HepG2 (cell line): Measurements from ENCODE around the gene DPY30. TPM values are rescaled to one million over a fixed set of nuclear protein-coding genes. Genes with fewer than 3 reads are reported as not detected.
A peak's percentile ranks its signal among the peaks of the same experiment; 100 is the strongest.

ENCODE experiments used
- ATAC-seq: fragments of 200-7000 bp; cut with Tn5 transposase; 3 replicates; pipeline ENCODE4 v1.9.1; 2020; ENCODE audit warnings: mild to moderate bottlenecking, moderate library complexity
- BruUV-seq: library from RNA; stranded (reverse); fragments of 400-500 nt; replicated peaks from 2 replicates; lab custom pipeline; 2021; lab: Mats Ljungman, UMichigan
- CTCF ChIA-PET: fragments of 300-600 bp; formaldehyde crosslinking; extraction: SDS; loops from one replicate; lab custom pipeline; 2021; ENCODE audit warnings: low total read pairs, inconsistent platforms, low intra/inter-chr PET ratio; lab: Yijun Ruan, JAX
- POLR2A ChIA-PET: fragments of 350-600 bp; sonication (Branson Sonifier 250); formaldehyde crosslinking; loops from one replicate; lab custom pipeline; 2020; ENCODE audit warnings: antibody characterized with exemption, inconsistent platforms; lab: Yijun Ruan, JAX
- DNase-seq: peaks from one replicate; pipeline ENCODE4 v3.0.0-alpha.2; 2015; ENCODE audit warnings: low spot score
- FAIRE-seq: peaks from 3 replicates; lab custom pipeline; 2011; peaks lifted over from hg19 to GRCh38; lab: Jason Lieb, UNC
- H2AFZ ChIP-seq: one replicate; pipeline ENCODE4 v1.6.1; 2011; ENCODE audit warnings: low read length, inconsistent platforms
- H3K27ac ChIP-seq: fragments of 300-600 bp; 3 replicates; pipeline ENCODE4 v1.8.0; 2011; ENCODE audit warnings: mixed run types, mild to moderate bottlenecking, mixed read lengths, low read length, inconsistent platforms; ENCODE audit not compliant: insufficient read depth; ENCODE audit errors: extremely low read length
- H3K27me3 ChIP-seq, 2 experiments: fragments of 200-600 bp in 1 of 2; 2 replicates in 1 of 2; 3 replicates in 1 of 2; pipeline versions ENCODE4 v1.6.0 to v1.8.0; 2011; ENCODE audit warnings: low read length in 2 of 2, mild to moderate bottlenecking in 2 of 2, moderate library complexity in 2 of 2, inconsistent platforms in 1 of 2; ENCODE audit not compliant: insufficient read depth in 2 of 2, control insufficient read depth in 1 of 2
- H3K36me3 ChIP-seq, 2 experiments: fragments of 200-600 bp in 1 of 2; replicated peaks in 1 of 2; 2 replicates in 1 of 2; 3 replicates in 1 of 2; pipeline versions ENCODE4 v1.5.1 to v1.8.0; 2011; ENCODE audit warnings: low read length in 2 of 2, inconsistent platforms in 1 of 2; ENCODE audit not compliant: insufficient read depth in 2 of 2, control insufficient read depth in 1 of 2
- H3K4me1 ChIP-seq: 2 replicates; pipeline ENCODE4 v1.5.1; 2012; ENCODE audit warnings: low read length, inconsistent platforms; ENCODE audit not compliant: insufficient read depth
- H3K4me2 ChIP-seq: 2 replicates; pipeline ENCODE4 v1.6.0; 2011; ENCODE audit warnings: low read depth, low read length, inconsistent platforms
- H3K4me3 ChIP-seq, 3 experiments: fragments of 200-600 bp in 1 of 3; sonication (generic), shearing (Covaris generic) in 1 of 3; replicated peaks in 1 of 3; 2 replicates each; pipeline ENCODE4 v1.5.1; 2011 to 2016; ENCODE audit warnings: low read length in 3 of 3, inconsistent platforms in 2 of 3, low read depth in 2 of 3, mild to moderate bottlenecking in 2 of 3, control low read depth in 1 of 3, mixed read lengths in 1 of 3; ENCODE audit not compliant: insufficient read depth in 1 of 3
- H3K79me2 ChIP-seq: one replicate; pipeline ENCODE4 v1.6.1; 2011; ENCODE audit warnings: low read length, inconsistent platforms; ENCODE audit not compliant: insufficient read depth
- H3K9ac ChIP-seq: 2 replicates; pipeline ENCODE4 v1.6.0; 2011; ENCODE audit warnings: mild to moderate bottlenecking, low read depth, low read length, inconsistent platforms; ENCODE audit not compliant: insufficient read depth
- H3K9me3 ChIP-seq: 2 replicates; pipeline ENCODE4 v1.5.1; 2012; ENCODE audit warnings: mild to moderate bottlenecking, low read length
- H4K20me1 ChIP-seq: 2 replicates; pipeline ENCODE4 v1.6.0; 2011; ENCODE audit warnings: inconsistent platforms, mild to moderate bottlenecking, low read length, moderate library complexity; ENCODE audit not compliant: insufficient read depth
- ARID2 ChIP-seq: sonication (generic); formaldehyde crosslinking; IDR thresholded peaks from 2 replicates; pipeline ENCODE4 v1.8.1; 2022; ENCODE audit warnings: mild to moderate bottlenecking, missing genetic modification reagents, borderline replicate concordance
- BCL6 ChIP-seq: IDR thresholded peaks from 2 replicates; pipeline ENCODE4 v1.6.1; 2016; ENCODE audit warnings: missing genetic modification reagents, missing compliant biosample characterization
- FOXA1 ChIP-seq, 2 experiments: fragments of 450-650 bp in 1 of 2; sonication (generic) in 1 of 2; formaldehyde crosslinking in 1 of 2; IDR thresholded peaks; 2 replicates each; pipeline versions ENCODE4 v1.4.0 to v1.6.1; 2016 to 2020; ENCODE audit warnings: missing genetic modification reagents in 1 of 2
- HNF4A ChIP-seq: sonication (generic); formaldehyde crosslinking; IDR thresholded peaks from 2 replicates; pipeline ENCODE4 v1.4.0; 2020; ENCODE audit warnings: missing genetic modification reagents
- HNRNPL ChIP-seq: fragments of 200-400 bp; formaldehyde crosslinking; IDR thresholded peaks from 2 replicates; pipeline ENCODE4 v1.6.1; 2017; ENCODE audit warnings: mild to moderate bottlenecking, low read depth, low read length
- MAFK ChIP-seq, 2 experiments: IDR thresholded peaks in 1 of 2; conservative IDR thresholded peaks in 1 of 2; 2 replicates each; pipeline ENCODE4 v1.6.1; 2011; ENCODE audit warnings: improper control_type of control experiment in 2 of 2, low read length in 2 of 2
- NKX3-1 ChIP-seq: sonication (generic); formaldehyde crosslinking; IDR thresholded peaks from 2 replicates; pipeline ENCODE4 v1.5.0; 2020; ENCODE audit warnings: missing genetic modification reagents
- PITX1 ChIP-seq: sonication (generic); formaldehyde crosslinking; IDR thresholded peaks from 2 replicates; pipeline ENCODE4 v1.5.1; 2020; ENCODE audit warnings: mild to moderate bottlenecking, missing genetic modification reagents
- SOX6 ChIP-seq, 2 experiments: fragments of 450-650 bp in 1 of 2; sonication (generic) in 1 of 2; formaldehyde crosslinking in 1 of 2; IDR thresholded peaks; 2 replicates each; pipeline versions ENCODE4 v1.4.0 to v1.6.1; 2017 to 2020; ENCODE audit warnings: antibody characterized with exemption in 1 of 2, mild to moderate bottlenecking in 1 of 2, missing genetic modification reagents in 1 of 2
- ZEB1 ChIP-seq: IDR thresholded peaks from 2 replicates; pipeline ENCODE4 v1.6.1; 2012; ENCODE audit warnings: mild to moderate bottlenecking, low read depth, inconsistent platforms; ENCODE audit not compliant: insufficient replicate concordance
- ZNF232 ChIP-seq: sonication (generic); formaldehyde crosslinking; IDR thresholded peaks from 2 replicates; pipeline ENCODE4 v1.4.0; 2020; ENCODE audit warnings: missing genetic modification reagents, borderline replicate concordance
- ZNF274 ChIP-seq: sonication (generic); formaldehyde crosslinking; IDR thresholded peaks from 2 replicates; pipeline ENCODE4 v1.5.1; 2020; ENCODE audit warnings: mild to moderate bottlenecking, missing genetic modification reagents
- ZNF317 ChIP-seq: sonication (generic); formaldehyde crosslinking; IDR thresholded peaks from 2 replicates; pipeline ENCODE4 v1.5.0; 2020; ENCODE audit warnings: mild to moderate bottlenecking, missing genetic modification reagents
- ZNF33B ChIP-seq: sonication (generic); formaldehyde crosslinking; IDR thresholded peaks from 2 replicates; pipeline ENCODE4 v1.5.1; 2020; ENCODE audit warnings: mild to moderate bottlenecking, missing genetic modification reagents
- ZNF460 ChIP-seq: sonication (generic); formaldehyde crosslinking; IDR thresholded peaks from 2 replicates; pipeline ENCODE4 v1.5.1; 2020; ENCODE audit warnings: missing genetic modification reagents, mild to moderate bottlenecking, borderline replicate concordance
- ZNF501 ChIP-seq: sonication (generic); formaldehyde crosslinking; IDR thresholded peaks from 2 replicates; pipeline ENCODE4 v1.5.1; 2020; ENCODE audit warnings: mild to moderate bottlenecking, moderate library complexity, missing genetic modification reagents
- ZNF609 ChIP-seq: sonication (generic); formaldehyde crosslinking; IDR thresholded peaks from 2 replicates; pipeline ENCODE4 v1.4.0; 2020; ENCODE audit warnings: mild to moderate bottlenecking, missing genetic modification reagents, borderline replicate concordance
- WGBS: methylation state at CpG from one replicate; pipeline ENCODE4 v1.1.6; 2017; ENCODE audit warnings: low lambda C conversion rate; 5-methylcytosine and 5-hydroxymethylcytosine counted together
- in situ Hi-C: cut with HindIII; loops from 2 replicates; pipeline ENCODE4 v1.10.0; 2017; ENCODE audit warnings: low pct_unique_long_range_greater_than_20kb; ENCODE audit not compliant: extremely low pct_ligation_motif_present
- intact Hi-C: fragments of 100-400 bp; cut with micrococcal nuclease; formaldehyde crosslinking; loops from one replicate; pipeline ENCODE4 v1.10.0; 2022; ENCODE audit not compliant: unreplicated experiment
- polyA plus RNA-seq, 8 experiments: library from polyadenylated mRNA; depleted of rRNA in 3 of 8; stranded (reverse) in 7 of 8; unstranded in 1 of 8; fragments of >200 nt; fragmentation: Illumina TruSeq in 4 of 8; extraction: Trizol in 4 of 8; gene quantifications; 2 replicates each; pipeline versions ENCODE4 v1.2.1 to v1.2.3, GENCODE V29; 2011 to 2016; ENCODE audit warnings: low read depth in 4 of 8, missing spikeins in 1 of 8, mixed read lengths in 1 of 8; ENCODE audit not compliant: insufficient read depth in 1 of 8
- total RNA-seq, 5 experiments: library from RNA; depleted of rRNA; stranded (reverse); fragments of >200 nt; fragmentation: Illumina TruSeq; extraction: Trizol; gene quantifications; 2 replicates each; pipeline ENCODE4 v1.2.3, GENCODE V29; 2016; ENCODE audit warnings: low read depth in 1 of 5

DPY30 gene
- total and polyA plus RNA-seq, 2 of the 13 experiments (the other 11 are each of a cell fraction or from before 2014, with no cell fraction given): 98.1 to 118 TPM

- 45% methylated on average over 11 of the region's 11 CpGs for WGBS
- ChIA-PET POLR2A (interaction anchor here (0.8 to 1.0 kb wide), 2 partner anchors 11 to 12 kb away, joined by 3 to 5 read pairs; partner anchors contain the start of genes DPY30 and SPAST), CTCF (no interaction called here)
- Histone ChIP-seq H3K4me3 (peak overlapping the region in 1 of 3 experiments; percentile 3; a peak in 2 of 6 replicates), H3K27ac (no peak overlapping the region), H3K27me3 (no peaks in the 10 kb centered on the region), H3K4me1 (peaks cover 30% of the 10 kb centered on the region), H3K9me3 (no peaks in the 10 kb centered on the region), H3K4me2 (peak overlapping the region; percentile 51), H2AFZ (peak overlapping the region; percentile 67), H3K36me3 (no peaks in the 10 kb centered on the region), H3K79me2 (no peaks in the 10 kb centered on the region), H4K20me1 (no peaks in the 10 kb centered on the region), H3K9ac (no peak overlapping the region)
- ATAC-seq (peak; percentile 70), FAIRE-seq (no peak), DNase-seq (no peak)
- intact Hi-C loops: no loop called here
- no TSS peak for BruUV-seq
- in situ Hi-C loops: no loop called here
- no peak for TF ChIP-seq HNRNPL
- peak; percentile 56; the same call in 1 of the 2 replicates for TF ChIP-seq HNF4A
- 0 out of 4 replicates have a peak, but pooled peaks of 1 of the 2 experiments have one; percentile 2 for TF ChIP-seq MAFK (conservative IDR thresholded peaks at IDR 0.05 in 1 of 2, IDR thresholded peaks at IDR 0.05 in 1 of 2; ENCODE audit: low read length in 2 of 2)
- TF ChIP-seq PITX1 (CRISPR knock-in tag): peak; percentile 47; the same call in 1 of the 2 replicates
- TF ChIP-seq ZEB1: peak; percentile 61
- TF ChIP-seq ZNF460 (CRISPR knock-in tag): peak; percentile 63; the same call in 1 of the 2 replicates
- TF ChIP-seq ZNF609 (CRISPR knock-in tag): 0 out of 2 replicates have a peak, but pooled peaks have one; percentile 32
- TF ChIP-seq ZNF501 (CRISPR knock-in tag): 0 out of 2 replicates have a peak, but pooled peaks have one; percentile 32
- TF ChIP-seq ZNF33B (CRISPR knock-in tag): peak; percentile 56; the same call in 1 of the 2 replicates
- no peak for TF ChIP-seq ZNF274
- TF ChIP-seq SOX6 (IDR thresholded peaks at IDR 0.05): no peak
- 0 out of 2 replicates have a peak, but pooled peaks have one; percentile 17 for TF ChIP-seq SOX6 (CRISPR knock-in tag; IDR thresholded peaks at IDR 0.05)
- TF ChIP-seq ZNF232 (CRISPR knock-in tag): no peak
- TF ChIP-seq ARID2 (CRISPR knock-in tag): no peak
- TF ChIP-seq BCL6: peak; percentile 51; the same call in 1 of the 2 replicates
- TF ChIP-seq FOXA1 (IDR thresholded peaks at IDR 0.05): no peak
- TF ChIP-seq FOXA1 (CRISPR knock-in tag; IDR thresholded peaks at IDR 0.05): 0 out of 2 replicates have a peak, but pooled peaks have one; percentile 56
- 0 out of 2 replicates have a peak, but pooled peaks have one; percentile 38 for TF ChIP-seq ZNF317 (CRISPR knock-in tag)
- TF ChIP-seq NKX3-1: no peak
Measured at GRCh38 chr2:32051836-32052439, 12.3 kb upstream of the DPY30 start.
